GM12878 (cell line): ENCODE results near the gene RREB1.

Source experiments
- BACH1 ChIP-seq: fragments of 450-650 bp; IDR thresholded peaks from 2 replicates; pipeline ENCODE4 v1.6.1; 2017; ENCODE audit warnings: mild to moderate bottlenecking, borderline replicate concordance
- BHLHE40 ChIP-seq, 2 experiments: fragments of 450-650 bp in 1 of 2; IDR thresholded peaks; 2 replicates each; pipeline ENCODE4 v1.6.1; 2011 to 2017; ENCODE audit warnings: low read depth in 2 of 2, borderline replicate concordance in 1 of 2, improper control_type of control experiment in 1 of 2, low read length in 1 of 2, mild to moderate bottlenecking in 1 of 2
- EGR1 ChIP-seq, 2 experiments: IDR thresholded peaks; 1 replicate in 1 of 2; 2 replicates in 1 of 2; pipeline ENCODE4 v1.6.1; 2011 to 2012; ENCODE audit warnings: low read depth in 2 of 2, low read length in 2 of 2, borderline replicate concordance in 1 of 2, mild to moderate bottlenecking in 1 of 2, moderate library complexity in 1 of 2
- EP300 ChIP-seq, 2 experiments: fragments of 150-350 bp in 1 of 2; IDR thresholded peaks; 2 replicates each; pipeline ENCODE4 v1.6.1; 2011 to 2012; ENCODE audit warnings: low read depth in 2 of 2, low read length in 2 of 2, borderline replicate concordance in 1 of 2, improper control_type of control experiment in 1 of 2, inconsistent platforms in 1 of 2; ENCODE audit not compliant: control insufficient read depth in 1 of 2
- JUND ChIP-seq: IDR thresholded peaks from 2 replicates; pipeline ENCODE4 v1.6.1; 2012; ENCODE audit warnings: low read depth, mild to moderate bottlenecking, low read length, improper control_type of control experiment, moderate library complexity
- NFIC ChIP-seq: IDR thresholded peaks from 2 replicates; pipeline ENCODE4 v1.6.1; 2012; ENCODE audit warnings: low read depth, mild to moderate bottlenecking, inconsistent platforms, low read length, moderate library complexity
- NR2C1 ChIP-seq: fragments of 450-650 bp; IDR thresholded peaks from 2 replicates; pipeline ENCODE4 v1.6.1; 2017; ENCODE audit warnings: antibody characterized with exemption, mild to moderate bottlenecking, moderate library complexity
- POLR2A ChIP-seq: IDR thresholded peaks from 2 replicates; pipeline ENCODE4 v1.6.1; 2011; ENCODE audit warnings: low read depth, mild to moderate bottlenecking, low read length
- SP1 ChIP-seq: IDR thresholded peaks from one replicate; pipeline ENCODE4 v1.6.1; 2011; ENCODE audit warnings: low read depth, low read length
- SUZ12 ChIP-seq: fragments of 200-600 bp; sonication (generic); IDR thresholded peaks from one replicate; pipeline ENCODE4 v1.6.1; 2018; ENCODE audit warnings: antibody characterized with exemption, mild to moderate bottlenecking; ENCODE audit not compliant: unreplicated experiment
- TARDBP ChIP-seq: IDR thresholded peaks from 2 replicates; pipeline ENCODE4 v1.6.1; 2016; ENCODE audit warnings: borderline replicate concordance
- TF ChIP-seq, protein P1 (sequence below), 3 experiments: IDR thresholded peaks in 2 of 3; conservative IDR thresholded peaks in 1 of 3; 2 replicates each; pipeline ENCODE4 v1.5.1; 2011; ENCODE audit warnings: low read depth in 3 of 3, low read length in 3 of 3, mild to moderate bottlenecking in 3 of 3, control low read depth in 2 of 3, moderate library complexity in 2 of 3, inconsistent platforms in 1 of 3, mixed read lengths in 1 of 3; ENCODE audit not compliant: control insufficient read depth in 2 of 3, insufficient read depth in 1 of 3; ENCODE audit errors: extremely low read depth in 1 of 3
- TF ChIP-seq, protein P2 (sequence below): fragments of 450-650 bp; IDR thresholded peaks from 2 replicates; pipeline ENCODE4 v1.6.1; 2017; ENCODE audit warnings: mild to moderate bottlenecking

DNA sequence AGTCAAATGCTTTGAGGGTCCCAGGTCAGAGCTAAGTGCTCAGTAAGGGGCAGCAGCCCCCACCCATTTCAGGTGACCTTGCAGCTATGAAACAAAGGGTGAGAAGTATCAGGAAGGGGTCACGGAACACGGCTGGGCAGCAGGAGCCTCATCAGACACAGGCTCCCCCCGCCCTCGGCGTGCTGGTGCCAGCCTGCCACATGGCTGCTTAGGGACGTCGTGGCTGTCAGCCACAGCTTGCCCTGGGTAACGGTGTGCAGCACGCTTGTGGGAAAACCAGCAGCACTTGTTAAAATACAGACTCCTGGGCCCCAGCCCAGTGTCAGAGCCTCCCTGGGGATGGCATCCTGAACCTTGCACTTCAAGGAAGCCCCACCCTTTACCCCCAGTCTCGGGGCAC, 165.9 kb downstream of the RREB1 start:
- no peak for TF ChIP-seq EGR1 (IDR thresholded peaks at IDR 0.05; ENCODE audit: borderline replicate concordance in 1 of 2, low read depth in 2 of 2, low read length in 2 of 2)
- TF ChIP-seq TARDBP: no peak
- TF ChIP-seq BHLHE40 (IDR thresholded peaks at IDR 0.05; ENCODE audit: borderline replicate concordance in 1 of 2, low read depth in 2 of 2, low read length in 1 of 2): no peak
- TF ChIP-seq POLR2A: no peak
- TF ChIP-seq, protein P1, sequence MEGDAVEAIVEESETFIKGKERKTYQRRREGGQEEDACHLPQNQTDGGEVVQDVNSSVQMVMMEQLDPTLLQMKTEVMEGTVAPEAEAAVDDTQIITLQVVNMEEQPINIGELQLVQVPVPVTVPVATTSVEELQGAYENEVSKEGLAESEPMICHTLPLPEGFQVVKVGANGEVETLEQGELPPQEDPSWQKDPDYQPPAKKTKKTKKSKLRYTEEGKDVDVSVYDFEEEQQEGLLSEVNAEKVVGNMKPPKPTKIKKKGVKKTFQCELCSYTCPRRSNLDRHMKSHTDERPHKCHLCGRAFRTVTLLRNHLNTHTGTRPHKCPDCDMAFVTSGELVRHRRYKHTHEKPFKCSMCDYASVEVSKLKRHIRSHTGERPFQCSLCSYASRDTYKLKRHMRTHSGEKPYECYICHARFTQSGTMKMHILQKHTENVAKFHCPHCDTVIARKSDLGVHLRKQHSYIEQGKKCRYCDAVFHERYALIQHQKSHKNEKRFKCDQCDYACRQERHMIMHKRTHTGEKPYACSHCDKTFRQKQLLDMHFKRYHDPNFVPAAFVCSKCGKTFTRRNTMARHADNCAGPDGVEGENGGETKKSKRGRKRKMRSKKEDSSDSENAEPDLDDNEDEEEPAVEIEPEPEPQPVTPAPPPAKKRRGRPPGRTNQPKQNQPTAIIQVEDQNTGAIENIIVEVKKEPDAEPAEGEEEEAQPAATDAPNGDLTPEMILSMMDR (IDR thresholded peaks at IDR 0.05 in 2 of 3, conservative IDR thresholded peaks at IDR 0.05 in 1 of 3; ENCODE audit: control insufficient read depth in 2 of 3, extremely low read depth in 1 of 3, insufficient read depth in 1 of 3, low read depth in 3 of 3, low read length in 3 of 3): no peak
- TF ChIP-seq EP300 (IDR thresholded peaks at IDR 0.05; ENCODE audit: borderline replicate concordance in 1 of 2, control insufficient read depth in 1 of 2, low read depth in 2 of 2, low read length in 2 of 2): no peak
- TF ChIP-seq SP1: no peak
- TF ChIP-seq SUZ12: no peak
- TF ChIP-seq, protein P2, sequence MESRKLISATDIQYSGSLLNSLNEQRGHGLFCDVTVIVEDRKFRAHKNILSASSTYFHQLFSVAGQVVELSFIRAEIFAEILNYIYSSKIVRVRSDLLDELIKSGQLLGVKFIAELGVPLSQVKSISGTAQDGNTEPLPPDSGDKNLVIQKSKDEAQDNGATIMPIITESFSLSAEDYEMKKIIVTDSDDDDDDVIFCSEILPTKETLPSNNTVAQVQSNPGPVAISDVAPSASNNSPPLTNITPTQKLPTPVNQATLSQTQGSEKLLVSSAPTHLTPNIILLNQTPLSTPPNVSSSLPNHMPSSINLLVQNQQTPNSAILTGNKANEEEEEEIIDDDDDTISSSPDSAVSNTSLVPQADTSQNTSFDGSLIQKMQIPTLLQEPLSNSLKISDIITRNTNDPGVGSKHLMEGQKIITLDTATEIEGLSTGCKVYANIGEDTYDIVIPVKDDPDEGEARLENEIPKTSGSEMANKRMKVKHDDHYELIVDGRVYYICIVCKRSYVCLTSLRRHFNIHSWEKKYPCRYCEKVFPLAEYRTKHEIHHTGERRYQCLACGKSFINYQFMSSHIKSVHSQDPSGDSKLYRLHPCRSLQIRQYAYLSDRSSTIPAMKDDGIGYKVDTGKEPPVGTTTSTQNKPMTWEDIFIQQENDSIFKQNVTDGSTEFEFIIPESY: no peak
- TF ChIP-seq NR2C1: no peak
- TF ChIP-seq NFIC: no peak
- TF ChIP-seq BACH1: no peak
- TF ChIP-seq JUND: no peak
